Ectodermal cell (in vitro differentiated cells): Measurements from ENCODE around the gene RPE65.
"Not testable (repeated sequence)": the region's sequence is repeated elsewhere in the genome, so short reads cannot be mapped to it uniquely, and the experiment has no call there.

Experiments
- H3K27ac ChIP-seq: 2 replicates; pipeline ENCODE4 v1.7.0; 2013; ENCODE audit warnings: mild to moderate bottlenecking, low read depth, low read length; ENCODE audit not compliant: insufficient read depth, poor library complexity, severe bottlenecking
- H3K27me3 ChIP-seq: 2 replicates; pipeline ENCODE4 v1.7.0; 2013; ENCODE audit warnings: mild to moderate bottlenecking, low read length; ENCODE audit not compliant: insufficient read depth, control insufficient read depth, poor library complexity, severe bottlenecking
- H3K36me3 ChIP-seq: one replicate; pipeline ENCODE4 v1.7.0; 2013; ENCODE audit warnings: low read length; ENCODE audit not compliant: control insufficient read depth, insufficient read depth
- H3K4me1 ChIP-seq: one replicate; pipeline ENCODE4 v1.7.0; 2013; ENCODE audit warnings: low read length; ENCODE audit not compliant: control insufficient read depth, insufficient read depth
- H3K4me3 ChIP-seq: 2 replicates; pipeline ENCODE4 v1.7.0; 2013; ENCODE audit warnings: low read depth, low read length, control low read depth; ENCODE audit not compliant: insufficient read depth
- H3K9me3 ChIP-seq: 2 replicates; pipeline ENCODE4 v1.7.0; 2013; ENCODE audit warnings: mild to moderate bottlenecking, low read length, moderate library complexity; ENCODE audit not compliant: control insufficient read depth
- whole genome bisulfite sequencing, 2 experiments: methylation state at CpG; one replicate each; pipeline ENCODE4 v1.1.7; 2013; ENCODE audit warnings: missing lambda C conversion rate in 2 of 2; 5-methylcytosine and 5-hydroxymethylcytosine counted together

Gene RPE65

GRCh38 chr1:68426594-68426993 is 23.2 kb downstream of the RPE65 start:
- Histone ChIP-seq H3K4me1 (peaks cover 3% of the 10 kb centered on the region), H3K27ac (no peak overlapping the region), H3K36me3 (no peaks in the 10 kb centered on the region), H3K9me3 (no peaks in the 10 kb centered on the region), H3K27me3 (no peaks in the 10 kb centered on the region), H3K4me3 (no peak overlapping the region)
- 91 to 100% methylated on average over 2 of the region's 2 CpGs for WGBS, 2 experiments

DNA sequence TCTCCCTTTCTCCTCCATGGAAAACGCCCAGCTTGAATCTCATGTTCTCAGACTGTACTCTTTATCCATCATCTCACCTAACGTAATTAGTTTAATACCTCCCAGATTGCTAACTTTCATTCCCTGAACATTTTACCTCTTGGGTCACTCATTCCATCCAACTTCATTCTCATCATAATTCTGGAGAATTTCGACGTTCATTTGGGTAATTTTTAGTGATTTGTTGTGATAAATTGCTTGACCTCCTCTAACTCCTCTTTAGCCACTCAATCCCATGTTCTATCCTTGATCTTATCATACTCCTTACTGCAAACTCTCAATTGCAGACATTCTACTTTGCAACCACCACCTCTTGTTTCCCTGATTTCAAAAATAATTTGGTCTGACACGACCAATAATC is 28.4 kb downstream of the RPE65 start:
- Histone ChIP-seq H3K27ac (no peak overlapping the region), H3K4me1 (no peaks in the 10 kb centered on the region), H3K27me3 (no peaks in the 10 kb centered on the region), H3K9me3 (no peaks in the 10 kb centered on the region), H3K4me3 (no peak overlapping the region), H3K36me3 (no peaks in the 10 kb centered on the region)
- 91 to 92% methylated on average over 3 of the region's 5 CpGs for WGBS, 2 experiments

GRCh38 chr1:68409426-68409825 is 40.3 kb downstream of the RPE65 start:
- 86 to 90% methylated on average over 2 of the region's 2 CpGs for WGBS, 2 experiments
- H3K9me3 ChIP-seq = no peaks in the 10 kb centered on the region
- H3K4me3 ChIP-seq = no peak overlapping the region
- no peaks in the 10 kb centered on the region for H3K4me1 ChIP-seq
- H3K27me3 ChIP-seq = no peaks in the 10 kb centered on the region
- no peak overlapping the region for H3K27ac ChIP-seq
- H3K36me3 ChIP-seq = no peaks in the 10 kb centered on the region

DNA sequence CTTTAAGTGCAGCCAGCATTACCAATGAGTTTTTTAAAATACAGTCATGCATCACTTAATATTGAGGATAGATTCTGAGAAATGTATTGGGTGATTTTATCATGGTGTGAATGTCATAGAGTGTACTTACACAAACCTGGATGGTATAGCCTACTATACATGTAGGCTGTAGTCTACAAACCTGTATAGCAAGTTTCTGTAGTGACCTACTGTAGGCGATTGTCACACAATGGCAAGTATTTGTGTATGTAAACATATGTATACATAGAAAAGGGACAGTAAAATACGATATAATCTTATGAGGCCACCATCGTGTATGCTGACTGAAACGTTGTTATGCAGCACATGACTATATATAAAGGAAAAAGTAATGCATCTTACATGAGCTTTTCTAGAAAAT is 48.2 kb downstream of the RPE65 start:
- Histone ChIP-seq H3K4me1 (no peaks in the 10 kb centered on the region), H3K36me3 (no peaks in the 10 kb centered on the region), H3K4me3 (no peak overlapping the region), H3K27ac (no peak overlapping the region), H3K27me3 (no peaks in the 10 kb centered on the region), H3K9me3 (no peaks in the 10 kb centered on the region)
- 88 to 91% methylated on average over 4 of the region's 4 CpGs for WGBS, 2 experiments

DNA sequence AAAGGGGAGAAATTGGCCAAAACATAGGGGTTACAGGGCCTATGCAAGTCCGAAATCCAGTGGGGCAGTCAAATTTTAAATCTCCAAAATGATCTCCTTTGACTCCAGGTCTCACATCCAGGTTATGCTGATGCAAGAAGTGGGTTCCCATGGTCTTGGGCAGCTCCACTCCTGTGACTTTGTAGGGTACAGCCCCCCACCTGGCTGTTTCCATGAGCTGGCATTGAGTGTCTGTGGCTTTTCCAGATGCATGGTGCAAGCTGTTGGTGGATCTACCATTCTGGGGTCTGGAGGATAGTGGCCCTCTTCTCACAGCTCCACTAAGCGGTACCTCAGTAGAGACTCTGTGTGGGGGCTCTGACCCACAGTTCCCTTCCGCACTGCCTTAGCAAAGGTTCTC is 54.2 kb downstream of the RPE65 start:
- H3K4me3 ChIP-seq, H3K9me3 ChIP-seq, H3K27me3 ChIP-seq, H3K27ac ChIP-seq, H3K36me3 ChIP-seq, H3K4me1 ChIP-seq: not testable (repeated sequence)
- WGBS, 2 experiments = 94 to 95% methylated on average over 3 of the region's 3 CpGs

- H3K27ac ChIP-seq, H3K36me3 ChIP-seq, H3K27me3 ChIP-seq, H3K4me3 ChIP-seq, H3K4me1 ChIP-seq, H3K9me3 ChIP-seq: not testable (repeated sequence)
- WGBS, 2 experiments = 79 to 95% methylated on average over 4 to 5 of the region's 5 CpGs
These were observed 57.3 kb downstream of the RPE65 start for GRCh38 chr1:68392474-68392873.

GRCh38 chr1:68385798-68386524 is 63.8 kb downstream of the RPE65 start:
- H3K27me3 ChIP-seq, H3K4me3 ChIP-seq, H3K36me3 ChIP-seq, H3K4me1 ChIP-seq, H3K9me3 ChIP-seq, H3K27ac ChIP-seq: not testable (repeated sequence)
- WGBS, 2 experiments = 95 to 98% methylated on average over 9 of the region's 10 CpGs

DNA sequence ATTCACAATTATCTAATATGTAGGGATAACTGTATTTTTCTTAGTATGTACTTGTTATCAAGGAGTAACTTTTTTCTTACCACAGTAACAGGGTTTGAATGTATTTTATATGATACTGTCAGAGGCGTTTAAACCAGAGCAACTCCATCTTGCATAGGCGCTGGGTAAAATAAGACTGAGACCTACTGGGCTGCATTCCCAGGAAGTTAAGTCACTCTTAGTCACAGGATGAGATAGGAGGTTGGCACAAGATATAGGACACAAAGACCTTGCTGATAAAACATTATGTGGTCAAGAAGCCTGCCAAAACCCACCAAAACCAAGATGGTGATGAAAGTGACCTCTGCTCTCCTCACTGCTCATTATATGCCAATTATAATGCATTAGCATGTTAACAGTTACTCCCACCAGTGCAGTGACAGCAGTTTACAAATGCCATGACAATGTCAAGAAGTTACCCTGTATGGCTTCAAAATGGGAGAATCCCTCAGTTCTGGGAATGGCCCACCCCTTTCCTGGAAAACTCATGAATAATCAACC is 64.8 kb downstream of the RPE65 start:
- Histone ChIP-seq H3K27me3 (no peaks in the 10 kb centered on the region), H3K4me3 (no peak overlapping the region), H3K36me3 (no peaks in the 10 kb centered on the region), H3K27ac (no peak overlapping the region), H3K4me1 (no peaks in the 10 kb centered on the region), H3K9me3 (no peaks in the 10 kb centered on the region)
- WGBS, 2 experiments = 96 to 97% methylated on average over 2 of the region's 2 CpGs

- Histone ChIP-seq H3K9me3 (no peaks in the 10 kb centered on the region), H3K4me3 (no peak overlapping the region), H3K27ac (no peak overlapping the region), H3K4me1 (no peaks in the 10 kb centered on the region), H3K27me3 (no peaks in the 10 kb centered on the region), H3K36me3 (no peaks in the 10 kb centered on the region)
- WGBS, 2 experiments = 92 to 93% methylated on average over 2 of the region's 2 CpGs
These were observed 65.4 kb downstream of the RPE65 start for GRCh38 chr1:68384321-68384813.

GRCh38 chr1:68383092-68383491 is 66.7 kb downstream of the RPE65 start:
- no peaks in the 10 kb centered on the region for H3K36me3 ChIP-seq
- no peak overlapping the region for H3K27ac ChIP-seq
- no peaks in the 10 kb centered on the region for H3K27me3 ChIP-seq
- 93 to 96% methylated on average over 2 of the region's 2 CpGs for WGBS, 2 experiments
- no peaks in the 10 kb centered on the region for H3K9me3 ChIP-seq
- no peaks in the 10 kb centered on the region for H3K4me1 ChIP-seq
- no peak overlapping the region for H3K4me3 ChIP-seq
